Endothelial cell of umbilical vein (primary cell): ENCODE results near the gene ATG10. TPM values are rescaled to one million over a fixed set of nuclear protein-coding genes. Genes with fewer than 3 reads are reported as not detected.

Experiments
- BruUV-seq: library from RNA; stranded (reverse); fragments of 400-500 nt; replicated peaks from 2 replicates; lab custom pipeline; 2021; lab: Mats Ljungman, UMichigan
- CTCF ChIA-PET: fragments of 300-600, 350-600 bp; sonication (Branson Sonifier 250); formaldehyde crosslinking; loops from one replicate; lab custom pipeline; 2021; ENCODE audit warnings: antibody characterized with exemption, inconsistent platforms; lab: Charles Lee
- POLR2A ChIA-PET: fragments of 300-600, 350-600 bp; sonication (Branson Sonifier 250); formaldehyde crosslinking; loops from one replicate; lab custom pipeline; 2021; ENCODE audit warnings: antibody characterized with exemption, inconsistent platforms; lab: Charles Lee
- DNase-seq: peaks from one replicate; pipeline ENCODE4 v3.0.0-alpha.2; 2011; ENCODE audit warnings: low read depth, low spot score
- FAIRE-seq: peaks from 2 replicates; lab custom pipeline; 2011; peaks lifted over from hg19 to GRCh38; lab: Jason Lieb, UNC
- H2AFZ ChIP-seq: 2 replicates; pipeline ENCODE4 v1.6.0; 2012; ENCODE audit warnings: low read depth, low read length, control low read depth, inconsistent platforms
- H3K27ac ChIP-seq: 2 replicates; pipeline ENCODE4 v1.5.1; 2011; ENCODE audit warnings: low read depth, mild to moderate bottlenecking, control low read depth, low read length, moderate library complexity; ENCODE audit not compliant: insufficient read depth
- H3K27me3 ChIP-seq, 2 experiments: 2 replicates each; pipeline versions ENCODE4 v1.6.0 to v1.6.1; 2011; ENCODE audit warnings: low read length in 2 of 2, mixed read lengths in 1 of 2; ENCODE audit not compliant: control insufficient read depth in 2 of 2, insufficient read depth in 2 of 2
- H3K36me3 ChIP-seq, 2 experiments: 2 replicates in 1 of 2; 3 replicates in 1 of 2; pipeline ENCODE4 v1.5.1; 2011; ENCODE audit warnings: low read length in 2 of 2, mild to moderate bottlenecking in 1 of 2, moderate library complexity in 1 of 2; ENCODE audit not compliant: control insufficient read depth in 2 of 2, insufficient read depth in 2 of 2; ENCODE audit errors: extremely low read depth in 1 of 2
- H3K4me1 ChIP-seq: 3 replicates; pipeline ENCODE4 v1.5.1; 2011; ENCODE audit warnings: mild to moderate bottlenecking, low read length; ENCODE audit not compliant: control insufficient read depth, insufficient read depth; ENCODE audit errors: extremely low read depth
- H3K4me2 ChIP-seq: 2 replicates; pipeline ENCODE4 v1.6.1; 2011; ENCODE audit warnings: low read length, control low read depth, mixed read lengths; ENCODE audit not compliant: insufficient read depth
- H3K4me3 ChIP-seq, 3 experiments: fragments of 200-600 bp in 1 of 3; sonication (generic), shearing (Covaris generic) in 1 of 3; replicated peaks in 1 of 3; 2 replicates each; pipeline ENCODE4 v1.5.1; 2011 to 2016; ENCODE audit warnings: control low read depth in 3 of 3, low read length in 3 of 3, mild to moderate bottlenecking in 2 of 3, inconsistent platforms in 1 of 3, low read depth in 1 of 3, moderate library complexity in 1 of 3; ENCODE audit not compliant: insufficient read depth in 1 of 3
- H3K79me2 ChIP-seq: 2 replicates; pipeline ENCODE4 v1.6.0; 2012; ENCODE audit warnings: low read length, inconsistent platforms; ENCODE audit not compliant: control insufficient read depth, insufficient read depth
- H3K9ac ChIP-seq: replicated peaks from 2 replicates; pipeline ENCODE3; 2011; ENCODE audit warnings: low read length, control low read depth; ENCODE audit not compliant: insufficient read depth; ENCODE audit errors: extremely low read depth
- H3K9me1 ChIP-seq: replicated peaks from 3 replicates; pipeline ENCODE4 v1.6.0; 2011; ENCODE audit warnings: mild to moderate bottlenecking, low read length; ENCODE audit not compliant: control insufficient read depth, insufficient read depth; ENCODE audit errors: extremely low read depth
- H3K9me3 ChIP-seq: replicated peaks from 2 replicates; pipeline ENCODE4 v1.5.1; 2012; ENCODE audit warnings: low read length, inconsistent platforms; ENCODE audit not compliant: control insufficient read depth, insufficient read depth
- H4K20me1 ChIP-seq: replicated peaks from 2 replicates; pipeline ENCODE3; 2011; ENCODE audit warnings: mild to moderate bottlenecking, low read length; ENCODE audit not compliant: control insufficient read depth, insufficient read depth; ENCODE audit errors: extremely low read depth
- CTCF ChIP-seq, 2 donors: IDR thresholded peaks; 1 replicate in 1 of 2; 2 replicates in 1 of 2; pipeline ENCODE4 v1.5.1; 2011; ENCODE audit warnings: low read length in 2 of 2, mild to moderate bottlenecking in 2 of 2, moderate library complexity in 2 of 2, control low read depth in 1 of 2, inconsistent platforms in 1 of 2, low read depth in 1 of 2; ENCODE audit not compliant: insufficient read depth in 1 of 2; ENCODE audit errors: extremely low read depth in 1 of 2
- EZH2 ChIP-seq: IDR thresholded peaks from 2 replicates; pipeline ENCODE4 v1.6.1; 2012; ENCODE audit warnings: borderline replicate concordance, low read depth, mild to moderate bottlenecking, moderate library complexity, low read length, inconsistent platforms; ENCODE audit not compliant: severe bottlenecking
- FOS ChIP-seq: IDR thresholded peaks from 2 replicates; pipeline ENCODE4 v1.6.1; 2011; ENCODE audit warnings: mild to moderate bottlenecking, low read length, moderate library complexity, borderline replicate concordance; ENCODE audit not compliant: insufficient read depth
- GATA2 ChIP-seq: IDR thresholded peaks from 2 replicates; pipeline ENCODE4 v1.7.0; 2011; ENCODE audit warnings: low read depth, mild to moderate bottlenecking, moderate library complexity, mixed read lengths, low read length; ENCODE audit not compliant: insufficient read length, insufficient read depth
- JUN ChIP-seq: IDR thresholded peaks from 2 replicates; pipeline ENCODE4 v1.6.1; 2011; ENCODE audit warnings: borderline replicate concordance, low read depth; ENCODE audit not compliant: insufficient read length, insufficient read depth
- MAX ChIP-seq: IDR thresholded peaks from 2 replicates; pipeline ENCODE4 v1.6.1; 2011; ENCODE audit not compliant: insufficient read depth, insufficient read length
- MYC ChIP-seq: IDR thresholded peaks from one replicate; pipeline ENCODE4 v1.6.1; 2011; ENCODE audit warnings: mild to moderate bottlenecking, low read depth, low read length
- POLR2A ChIP-seq: IDR thresholded peaks from 2 replicates; pipeline ENCODE4 v1.6.1; 2012; ENCODE audit warnings: low read depth, mild to moderate bottlenecking, control low read depth, low read length
- POLR2AphosphoS5 ChIP-seq: IDR thresholded peaks from 2 replicates; pipeline ENCODE4 v1.6.1; 2012; ENCODE audit warnings: low read depth, mild to moderate bottlenecking, control low read depth, low read length, moderate library complexity; ENCODE audit not compliant: insufficient read depth
- dilution Hi-C: fragments of 300-500 bp; cut with MboI; formaldehyde crosslinking; loops from one replicate; pipeline ENCODE4 v1.15.0; 2019; ENCODE audit warnings: low sequenced_read_pairs; ENCODE audit not compliant: extremely low pct_ligation_motif_present
- intact Hi-C: fragments of 100-400 bp; cut with micrococcal nuclease; formaldehyde crosslinking; loops from one replicate; pipeline ENCODE4 v1.10.0; 2022
- polyA plus RNA-seq, 4 experiments: library from polyadenylated mRNA; depleted of rRNA in 3 of 4; stranded (reverse) in 3 of 4; unstranded in 1 of 4; fragments of >200 nt; gene quantifications; 2 replicates each; pipeline versions ENCODE4 v1.2.1 to v1.2.3, GENCODE V29; 2011 to 2012; ENCODE audit warnings: missing spikeins in 1 of 4
- total RNA-seq: library from RNA; stranded (reverse); gene quantifications from 2 replicates; pipeline ENCODE4 v1.2.3, GENCODE V29; 2021

Gene ATG10
- total and polyA plus RNA-seq, 2 donors (not counting 3 experiments of a cell fraction or from before 2014, with no cell fraction given): 1.6 to 3.9 TPM

GRCh38 chr5:81925009-81925408 lies 46.8 kb upstream of the ATG10 start:
- Histone ChIP-seq H3K79me2 (no peaks in the 10 kb centered on the region), H3K9ac (no peak overlapping the region), H3K27ac (no peak overlapping the region), H3K36me3 (no peaks in the 10 kb centered on the region), H3K4me2 (no peak overlapping the region), H3K4me1 (no peaks in the 10 kb centered on the region), H3K4me3 (no peak overlapping the region), H4K20me1 (no peaks in the 10 kb centered on the region), H3K27me3 (no peaks in the 10 kb centered on the region), H2AFZ (no peak overlapping the region), H3K9me1 (no peaks in the 10 kb centered on the region), H3K9me3 (no peaks in the 10 kb centered on the region)
- BruUV-seq: no TSS peak
- FAIRE-seq (no peak), DNase-seq (no peak)
- ChIA-PET POLR2A (no interaction called here), CTCF (interaction anchor here (1.3 kb wide), 1 partner anchor 10 kb away, joined by 3 read pairs; no protein-coding TSS in a partner anchor)
- TF ChIP-seq MAX (no peak), GATA2 (no peak), POLR2A (no peak), MYC (no peak), POLR2AphosphoS5 (no peak), JUN (no peak), CTCF (IDR thresholded peaks at IDR 0.05; ENCODE audit: extremely low read depth in 1 of 2, insufficient read depth in 1 of 2, low read depth in 1 of 2, low read length in 2 of 2) (no peak), FOS (no peak), EZH2 (no peak)
- intact Hi-C loops (no loop called here), dilution Hi-C loops (no loop called here)
